ENCODE results near the gene CHKA.

The CHKA gene

GRCh38 chr11:68004551-68005335 is 116.4 kb downstream of the CHKA start:
- no peak for TF ChIP-seq CTCF (IDR thresholded peaks at IDR 0.05; ENCODE audit: low read depth, low read length)
- DNase-seq (ENCODE audit: extremely low read depth, low read depth) = no peak

GRCh38 chr11:68003846-68004550 is 117.2 kb downstream of the CHKA start, which contains the start of gene UNC93B1:
Gene UNC93B1 (minus strand): TSS chr11:68004097. CDS start chr11:68004043, 54 bp downstream.
- TF ChIP-seq CTCF (IDR thresholded peaks at IDR 0.05; ENCODE audit: low read depth, low read length) = no peak
- DNase-seq (ENCODE audit: extremely low read depth, low read depth) = peak; percentile 57

- no peak for TF ChIP-seq CTCF (IDR thresholded peaks at IDR 0.05; ENCODE audit: low read depth, low read length)
- DNase-seq (ENCODE audit: extremely low read depth, low read depth) = no peak
Observed at GRCh38 chr11:68002938-68003845, 118.0 kb downstream of the CHKA start.

All from AG09319 (cell line).